PFSK-1 (cell line): ENCODE data around the gene NDN.

Experiments used
- FOXP2 ChIP-seq: optimal IDR thresholded peaks from 2 replicates; pipeline ENCODE3; 2011; ENCODE audit warnings: borderline replicate concordance, control low read depth, inconsistent platforms; ENCODE audit not compliant: insufficient read depth; ENCODE audit errors: extremely low read length, extremely low read depth
- POLR2AphosphoS5 ChIP-seq: IDR thresholded peaks from 2 replicates; pipeline ENCODE4 v1.6.1; 2012; ENCODE audit warnings: low read depth, mild to moderate bottlenecking, control low read depth, low read length, moderate library complexity
- SIN3A ChIP-seq: IDR thresholded peaks from 2 replicates; pipeline ENCODE4 v1.6.1; 2012; ENCODE audit warnings: mild to moderate bottlenecking, low read length, moderate library complexity, borderline replicate concordance; ENCODE audit not compliant: insufficient read depth
- TAF1 ChIP-seq: IDR thresholded peaks from 2 replicates; pipeline ENCODE4 v1.6.1; 2012; ENCODE audit warnings: low read length, control low read depth, borderline replicate concordance; ENCODE audit not compliant: insufficient read depth
- TF ChIP-seq, protein P1 (sequence below), 2 experiments: IDR thresholded peaks; 2 replicates each; pipeline versions ENCODE4 v1.6.1 to v1.8.0; 2011 to 2012; ENCODE audit warnings: low read depth in 2 of 2, low read length in 2 of 2, control low read depth in 1 of 2, inconsistent platforms in 1 of 2, mild to moderate bottlenecking in 1 of 2, moderate library complexity in 1 of 2; ENCODE audit not compliant: insufficient read depth in 1 of 2

The NDN gene

DNA sequence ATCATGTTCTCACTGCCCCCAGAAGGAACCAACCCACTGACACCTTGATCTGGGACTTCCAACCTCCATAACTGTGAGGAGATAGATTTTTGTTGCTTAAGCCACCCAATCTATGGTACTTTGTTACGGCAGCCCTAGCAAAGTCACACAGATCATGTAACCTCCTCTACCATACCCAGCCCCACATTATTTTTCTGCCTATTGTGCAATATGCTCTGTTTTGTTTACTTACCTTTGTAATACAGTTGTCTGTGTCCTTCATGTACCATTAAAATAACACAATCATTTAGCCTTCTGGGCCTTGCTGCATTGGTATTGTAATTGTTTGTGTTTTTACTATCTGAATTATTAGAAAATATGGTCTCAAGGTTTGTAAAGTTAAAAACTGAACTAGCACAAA lies 16.1 kb downstream of the NDN start:
- TF ChIP-seq SIN3A (no peak), POLR2AphosphoS5 (no peak), FOXP2 (no peak), TAF1 (no peak)
- TF ChIP-seq, protein P1, sequence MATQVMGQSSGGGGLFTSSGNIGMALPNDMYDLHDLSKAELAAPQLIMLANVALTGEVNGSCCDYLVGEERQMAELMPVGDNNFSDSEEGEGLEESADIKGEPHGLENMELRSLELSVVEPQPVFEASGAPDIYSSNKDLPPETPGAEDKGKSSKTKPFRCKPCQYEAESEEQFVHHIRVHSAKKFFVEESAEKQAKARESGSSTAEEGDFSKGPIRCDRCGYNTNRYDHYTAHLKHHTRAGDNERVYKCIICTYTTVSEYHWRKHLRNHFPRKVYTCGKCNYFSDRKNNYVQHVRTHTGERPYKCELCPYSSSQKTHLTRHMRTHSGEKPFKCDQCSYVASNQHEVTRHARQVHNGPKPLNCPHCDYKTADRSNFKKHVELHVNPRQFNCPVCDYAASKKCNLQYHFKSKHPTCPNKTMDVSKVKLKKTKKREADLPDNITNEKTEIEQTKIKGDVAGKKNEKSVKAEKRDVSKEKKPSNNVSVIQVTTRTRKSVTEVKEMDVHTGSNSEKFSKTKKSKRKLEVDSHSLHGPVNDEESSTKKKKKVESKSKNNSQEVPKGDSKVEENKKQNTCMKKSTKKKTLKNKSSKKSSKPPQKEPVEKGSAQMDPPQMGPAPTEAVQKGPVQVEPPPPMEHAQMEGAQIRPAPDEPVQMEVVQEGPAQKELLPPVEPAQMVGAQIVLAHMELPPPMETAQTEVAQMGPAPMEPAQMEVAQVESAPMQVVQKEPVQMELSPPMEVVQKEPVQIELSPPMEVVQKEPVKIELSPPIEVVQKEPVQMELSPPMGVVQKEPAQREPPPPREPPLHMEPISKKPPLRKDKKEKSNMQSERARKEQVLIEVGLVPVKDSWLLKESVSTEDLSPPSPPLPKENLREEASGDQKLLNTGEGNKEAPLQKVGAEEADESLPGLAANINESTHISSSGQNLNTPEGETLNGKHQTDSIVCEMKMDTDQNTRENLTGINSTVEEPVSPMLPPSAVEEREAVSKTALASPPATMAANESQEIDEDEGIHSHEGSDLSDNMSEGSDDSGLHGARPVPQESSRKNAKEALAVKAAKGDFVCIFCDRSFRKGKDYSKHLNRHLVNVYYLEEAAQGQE (IDR thresholded peaks at IDR 0.05; ENCODE audit: insufficient read depth in 1 of 2, low read depth in 2 of 2, low read length in 2 of 2), result no peak

GRCh38 chr15:23663232-23663631 lies 23.9 kb downstream of the NDN start:
- TF ChIP-seq TAF1 (no peak), POLR2AphosphoS5 (no peak), FOXP2 (no peak)

DNA sequence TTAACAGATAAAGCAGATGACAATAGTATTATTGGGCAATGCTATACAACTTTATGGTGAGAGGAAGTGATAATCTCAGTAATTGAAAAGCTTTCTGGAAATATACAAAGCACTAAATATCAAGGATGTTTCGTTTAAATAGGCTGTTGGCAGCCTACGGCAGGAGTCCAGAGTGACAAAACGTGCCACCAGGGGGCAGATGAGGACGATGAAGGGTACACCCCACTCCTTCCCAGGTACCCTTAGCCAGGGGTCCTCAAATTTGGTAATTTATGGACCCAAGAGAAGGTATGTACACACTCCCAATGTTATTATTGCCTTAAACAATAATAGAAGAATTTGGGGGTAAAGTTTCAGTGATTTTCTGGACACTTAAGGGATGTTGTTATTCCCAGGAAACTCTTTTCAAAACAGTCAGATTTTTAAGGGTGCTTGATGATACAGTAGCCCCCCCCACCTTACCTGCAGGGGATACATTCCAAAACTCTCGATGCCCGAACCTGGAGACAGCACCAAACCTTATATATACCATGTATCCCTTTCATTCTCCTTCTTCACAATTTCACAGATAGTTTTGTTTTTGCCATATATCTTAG lies 38.1 kb downstream of the NDN start:
- TF ChIP-seq SIN3A, result no peak
- no peak for TF ChIP-seq FOXP2
- no peak for TF ChIP-seq POLR2AphosphoS5
- TF ChIP-seq TAF1, result no peak
- TF ChIP-seq, protein P1 (IDR thresholded peaks at IDR 0.05; ENCODE audit: insufficient read depth in 1 of 2, low read depth in 2 of 2, low read length in 2 of 2), result no peak

GRCh38 chr15:23647421-23648370 lies 39.4 kb downstream of the NDN start, which contains the start of gene MAGEL2:
TSS of gene MAGEL2 (minus strand) at chr15:23647867. CDS start at chr15:23647742, 125 bp downstream.
- TF ChIP-seq TAF1, result no peak
- no peak for TF ChIP-seq SIN3A
- no peak for TF ChIP-seq POLR2AphosphoS5
- no peak for TF ChIP-seq FOXP2
- TF ChIP-seq, protein P1 (IDR thresholded peaks at IDR 0.05; ENCODE audit: insufficient read depth in 1 of 2, low read depth in 2 of 2, low read length in 2 of 2), result no peak

DNA sequence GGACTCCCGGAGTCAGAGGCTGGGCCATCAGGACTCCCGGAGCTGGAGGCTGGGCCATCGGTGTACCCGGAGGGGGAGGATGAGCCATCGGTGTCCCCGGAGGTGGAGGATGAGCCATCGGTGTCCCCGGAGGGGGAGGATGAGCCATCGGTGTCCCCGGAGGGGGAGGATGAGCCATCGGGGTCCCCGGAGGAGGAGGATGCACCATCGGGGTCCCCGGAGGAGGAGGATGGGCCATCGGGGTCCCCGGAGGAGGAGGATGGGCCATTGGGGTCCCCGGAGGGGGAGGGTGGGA lies 40.2 kb downstream of the NDN start:
- TF ChIP-seq, protein P1 (IDR thresholded peaks at IDR 0.05; ENCODE audit: insufficient read depth in 1 of 2, low read depth in 2 of 2, low read length in 2 of 2), result no peak
- no peak for TF ChIP-seq POLR2AphosphoS5
- TF ChIP-seq SIN3A, result no peak
- TF ChIP-seq TAF1, result no peak
- no peak for TF ChIP-seq FOXP2
